A673 (cell line): ENCODE data around the gene CTU2. TPM values are rescaled to one million over a fixed set of nuclear protein-coding genes. Genes with fewer than 3 reads are reported as not detected.

ENCODE experiments used
- BruUV-seq: library from RNA; stranded (reverse); fragments of 400-500 nt; replicated peaks from 2 replicates; lab custom pipeline; 2021; lab: Mats Ljungman, UMichigan
- CTCF ChIA-PET: fragments of 300-600 bp; sonication (Branson Sonifier 250); formaldehyde crosslinking; loops from one replicate; lab custom pipeline; 2022; ENCODE audit warnings: antibody characterized with exemption; lab: Charles Lee
- POLR2A ChIA-PET: fragments of 300-600 bp; sonication (Branson Sonifier 250); formaldehyde crosslinking; loops from one replicate; lab custom pipeline; 2022; ENCODE audit warnings: antibody characterized with exemption; ENCODE audit not compliant: low non-redundant PET; lab: Charles Lee
- DNase-seq: peaks from one replicate; pipeline ENCODE4 v3.0.0-alpha.2; 2015; ENCODE audit warnings: low spot score
- H3K27ac ChIP-seq: fragments of 200-600 bp; sonication (generic); 2 replicates; pipeline ENCODE4 v1.5.1; 2016; ENCODE audit warnings: mixed run types, low read depth, mild to moderate bottlenecking, mixed read lengths, antibody characterized with exemption, low read length; ENCODE audit not compliant: poor library complexity, severe bottlenecking
- H3K27me3 ChIP-seq: fragments of 200-600 bp; sonication (generic); replicated peaks from 2 replicates; pipeline ENCODE4 v1.6.1; 2017; ENCODE audit warnings: mixed run types, low read depth, mild to moderate bottlenecking, mixed read lengths, antibody characterized with exemption, low read length; ENCODE audit not compliant: insufficient read depth, poor library complexity
- H3K36me3 ChIP-seq: fragments of 200-600 bp; sonication (generic); 2 replicates; pipeline ENCODE4 v1.6.1; 2016; ENCODE audit warnings: mixed run types, mild to moderate bottlenecking, mixed read lengths, antibody characterized with exemption, low read length; ENCODE audit not compliant: insufficient read depth, poor library complexity, severe bottlenecking
- H3K4me1 ChIP-seq: fragments of 200-600 bp; sonication (generic); 2 replicates; pipeline ENCODE4 v1.6.1; 2017; ENCODE audit warnings: mixed run types, mild to moderate bottlenecking, mixed read lengths, antibody characterized with exemption, low read length; ENCODE audit not compliant: insufficient read depth, poor library complexity, severe bottlenecking
- H3K4me3 ChIP-seq: fragments of 200-600 bp; sonication (generic); 2 replicates; pipeline ENCODE4 v1.5.1; 2016; ENCODE audit warnings: low read depth, mixed run types, mild to moderate bottlenecking, mixed read lengths, low read length; ENCODE audit not compliant: poor library complexity, severe bottlenecking
- H3K9me3 ChIP-seq: fragments of 200-600 bp; sonication (generic); 2 replicates; pipeline ENCODE4 v1.6.1; 2016; ENCODE audit warnings: mixed run types, low read depth, mild to moderate bottlenecking, mixed read lengths, antibody characterized with exemption, low read length; ENCODE audit not compliant: poor library complexity, severe bottlenecking
- EZH2 ChIP-seq: fragments of 200-600 bp; sonication (generic); IDR thresholded peaks from 2 replicates; pipeline ENCODE4 v1.6.1; 2017; ENCODE audit warnings: borderline replicate concordance, low read depth, mild to moderate bottlenecking, mixed read lengths, antibody characterized with exemption, low read length; ENCODE audit not compliant: poor library complexity, severe bottlenecking
- intact Hi-C: fragments of 100-400 bp; cut with micrococcal nuclease; formaldehyde crosslinking; loops from one replicate; pipeline ENCODE4 v1.10.0; 2022; ENCODE audit not compliant: unreplicated experiment
- total RNA-seq: library from RNA; stranded (reverse); gene quantifications from 2 replicates; pipeline ENCODE4 v1.2.3, GENCODE V29; 2021
- TF ChIP-seq, protein P1 (sequence below): fragments of 300-800, 200-600 bp; sonication (generic); conservative IDR thresholded peaks from 2 replicates; pipeline ENCODE4 v1.5.1; 2017; ENCODE audit warnings: low read depth, mild to moderate bottlenecking, antibody characterized with exemption, low read length, moderate library complexity, mixed read lengths

CTU2 gene
- total RNA-seq, 1 experiment from 2014 or later, result 47.5 TPM

DNA sequence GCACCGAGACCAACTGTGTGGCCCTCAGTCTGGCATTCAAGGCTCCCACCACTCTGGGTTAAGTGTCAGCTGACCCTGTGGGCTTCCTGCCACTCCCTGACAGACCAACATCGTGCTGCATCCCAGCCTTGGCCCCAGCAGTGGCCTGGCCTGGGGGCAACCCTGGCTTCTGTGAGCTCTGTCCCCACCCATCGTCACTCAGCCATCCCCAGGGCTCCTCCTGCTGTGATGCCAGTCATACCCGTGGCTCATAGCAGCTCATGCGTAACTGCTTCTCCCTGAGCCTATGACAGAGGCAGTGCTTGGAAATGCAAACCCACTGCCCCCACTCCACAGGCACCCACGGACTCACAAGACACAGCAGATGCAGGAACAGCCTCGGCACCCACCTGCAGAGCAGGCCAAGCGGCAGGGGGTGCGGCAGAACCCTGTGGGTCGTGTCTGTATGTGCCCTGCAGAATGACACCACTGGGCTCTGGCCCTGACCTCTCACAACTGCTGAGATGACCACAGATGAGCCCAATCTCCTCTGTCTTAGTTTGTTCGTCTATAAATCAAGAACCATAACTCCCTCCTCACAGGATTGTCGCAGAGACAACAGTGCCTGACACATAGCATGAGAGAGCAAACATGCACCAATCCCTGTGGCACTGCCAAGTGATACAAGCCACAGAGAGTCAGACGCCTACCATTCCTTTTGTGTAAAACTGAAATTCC, 52.1 kb downstream of the CTU2 start:
- Histone ChIP-seq H3K27ac (no peak overlapping the region), H3K4me3 (no peak overlapping the region), H3K36me3 (no peaks in the 10 kb centered on the region), H3K27me3 (no peaks in the 10 kb centered on the region), H3K9me3 (no peaks in the 10 kb centered on the region), H3K4me1 (no peaks in the 10 kb centered on the region)
- no TSS peak for BruUV-seq
- CTCF ChIA-PET, result no interaction called here
- intact Hi-C loops, result loop anchor here (10.0 kb wide), 1 partner anchor 456 kb away; the partner anchor contains the start of gene ZNF778
- TF ChIP-seq EZH2, result no peak
- TF ChIP-seq, protein P1, sequence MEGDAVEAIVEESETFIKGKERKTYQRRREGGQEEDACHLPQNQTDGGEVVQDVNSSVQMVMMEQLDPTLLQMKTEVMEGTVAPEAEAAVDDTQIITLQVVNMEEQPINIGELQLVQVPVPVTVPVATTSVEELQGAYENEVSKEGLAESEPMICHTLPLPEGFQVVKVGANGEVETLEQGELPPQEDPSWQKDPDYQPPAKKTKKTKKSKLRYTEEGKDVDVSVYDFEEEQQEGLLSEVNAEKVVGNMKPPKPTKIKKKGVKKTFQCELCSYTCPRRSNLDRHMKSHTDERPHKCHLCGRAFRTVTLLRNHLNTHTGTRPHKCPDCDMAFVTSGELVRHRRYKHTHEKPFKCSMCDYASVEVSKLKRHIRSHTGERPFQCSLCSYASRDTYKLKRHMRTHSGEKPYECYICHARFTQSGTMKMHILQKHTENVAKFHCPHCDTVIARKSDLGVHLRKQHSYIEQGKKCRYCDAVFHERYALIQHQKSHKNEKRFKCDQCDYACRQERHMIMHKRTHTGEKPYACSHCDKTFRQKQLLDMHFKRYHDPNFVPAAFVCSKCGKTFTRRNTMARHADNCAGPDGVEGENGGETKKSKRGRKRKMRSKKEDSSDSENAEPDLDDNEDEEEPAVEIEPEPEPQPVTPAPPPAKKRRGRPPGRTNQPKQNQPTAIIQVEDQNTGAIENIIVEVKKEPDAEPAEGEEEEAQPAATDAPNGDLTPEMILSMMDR, result no peak
- POLR2A ChIA-PET, result no interaction called here
- no peak for DNase-seq

DNA sequence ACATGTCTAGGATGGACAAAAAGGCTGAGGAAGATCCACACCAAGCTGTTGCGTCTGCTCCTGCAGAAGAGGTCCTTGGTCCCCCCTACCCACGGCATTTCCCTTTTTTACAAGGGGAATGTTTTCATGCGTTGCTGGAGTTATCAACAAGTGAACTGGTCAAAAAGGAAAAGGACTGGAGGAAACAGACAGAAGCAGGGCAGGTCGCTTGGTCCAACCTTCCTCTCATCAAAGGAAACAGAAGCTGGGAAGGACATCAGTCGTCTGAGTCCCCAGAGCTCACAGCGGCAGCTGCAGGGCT, 52.6 kb downstream of the CTU2 start:
- no TSS peak for BruUV-seq
- peaks cover 1% of the 10 kb centered on the region for H3K36me3 ChIP-seq
- intact Hi-C loops, result loop anchor here (10.0 kb wide), 1 partner anchor 456 kb away; the partner anchor contains the start of gene ZNF778
- POLR2A ChIA-PET, result no interaction called here
- no peaks in the 10 kb centered on the region for H3K27me3 ChIP-seq
- no peak overlapping the region for H3K4me3 ChIP-seq
- CTCF ChIA-PET, result no interaction called here
- H3K9me3 ChIP-seq, result no peaks in the 10 kb centered on the region
- no peak for DNase-seq
- H3K4me1 ChIP-seq, result no peaks in the 10 kb centered on the region
- TF ChIP-seq, protein P1, result no peak
- no peak for TF ChIP-seq EZH2
- H3K27ac ChIP-seq, result no peak overlapping the region

DNA sequence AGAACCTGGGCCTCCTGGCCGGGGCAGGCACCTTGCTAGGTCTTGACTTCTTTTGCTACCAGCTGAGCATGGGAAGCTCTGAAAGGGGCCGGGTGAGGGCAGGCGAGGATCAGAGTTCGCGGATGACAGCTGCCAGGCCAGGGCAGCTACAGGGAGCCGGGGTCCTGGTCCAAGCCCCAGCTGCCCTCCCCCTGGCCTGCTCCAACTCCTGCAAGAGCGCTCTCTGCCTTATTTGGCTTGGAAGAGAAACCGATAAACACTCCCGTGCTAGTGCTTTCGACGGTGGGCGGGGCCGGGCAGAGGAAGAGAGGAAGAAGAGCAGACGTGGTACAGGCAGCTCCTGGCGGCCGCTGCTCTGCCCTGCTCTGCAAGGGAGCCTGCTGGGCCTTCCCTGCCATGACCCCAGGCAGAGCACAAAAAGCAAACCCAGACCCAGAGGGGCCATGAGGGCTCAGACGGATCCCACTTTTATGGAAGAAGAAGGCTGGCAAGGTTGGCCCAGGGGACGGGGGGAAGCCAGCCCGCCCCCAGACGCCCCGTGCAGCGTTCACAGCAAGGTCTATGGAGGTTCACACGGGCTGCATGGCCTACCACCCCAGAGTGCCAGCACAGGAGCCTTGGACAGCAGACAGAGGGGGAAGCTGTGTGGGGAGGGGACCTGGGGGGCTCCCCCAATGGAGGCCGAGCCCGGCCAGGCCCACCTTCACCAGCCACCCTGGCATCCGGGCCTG, 53.1 kb downstream of the CTU2 start:
- no peaks in the 10 kb centered on the region for H3K4me1 ChIP-seq
- BruUV-seq, result no TSS peak

More for the DNA sequence above, 53.1 kb downstream of the CTU2 start:
- Histone ChIP-seq H3K4me3 (no peak overlapping the region), H3K27ac (peak overlapping the region; percentile 3), H3K27me3 (no peaks in the 10 kb centered on the region), H3K9me3 (no peaks in the 10 kb centered on the region), H3K36me3 (peaks cover 4% of the 10 kb centered on the region)
- no peak for TF ChIP-seq EZH2
- TF ChIP-seq, protein P1, result no peak
- CTCF ChIA-PET, result no interaction called here
- intact Hi-C loops, result loop anchor here (10.0 kb wide), 1 partner anchor 455 kb away; the partner anchor contains the start of gene ZNF778
- DNase-seq, result no peak
- POLR2A ChIA-PET, result no interaction called here
